GM23338 (cell line): Measurements from ENCODE around the gene PDRG1.

Source experiments
- CREB1 ChIP-seq: fragments of 250-450 bp; sonication (Bioruptor Pico); IDR thresholded peaks from 2 replicates; pipeline ENCODE4 v1.5.0; 2020; ENCODE audit warnings: low read depth, mild to moderate bottlenecking, moderate library complexity
- CTCF ChIP-seq, 2 experiments: fragments of 200-600 bp in 1 of 2; sonication (generic) in 1 of 2; conservative IDR thresholded peaks; 2 replicates each; pipeline versions ENCODE4 v1.5.1 to v1.6.1; 2016 to 2017; ENCODE audit warnings: antibody characterized with exemption in 2 of 2, low read depth in 2 of 2, mild to moderate bottlenecking in 2 of 2, moderate library complexity in 1 of 2
- EZH2 ChIP-seq: fragments of 200-600 bp; sonication (generic); IDR thresholded peaks from one replicate; pipeline ENCODE4 v1.8.0; 2017; ENCODE audit warnings: antibody characterized with exemption, mild to moderate bottlenecking, low read depth; ENCODE audit not compliant: unreplicated experiment
- EZH2phosphoT487 ChIP-seq: fragments of 200-600 bp; sonication (generic); IDR thresholded peaks from one replicate; pipeline ENCODE4 v1.8.1; 2018; ENCODE audit warnings: antibody characterized with exemption; ENCODE audit not compliant: unreplicated experiment
- JUNB ChIP-seq: IDR thresholded peaks from one replicate; pipeline ENCODE4 v1.6.1; 2016; ENCODE audit warnings: antibody characterized with exemption; ENCODE audit not compliant: unreplicated experiment
- NANOG ChIP-seq: IDR thresholded peaks from 2 replicates; pipeline ENCODE4 v1.6.1; 2016; ENCODE audit warnings: antibody characterized with exemption, borderline replicate concordance
- POLR2AphosphoS5 ChIP-seq: IDR thresholded peaks from 2 replicates; pipeline ENCODE4 v1.6.1; 2016; ENCODE audit warnings: antibody characterized with exemption, low read depth
- REST ChIP-seq: IDR thresholded peaks from one replicate; pipeline ENCODE4 v1.6.1; 2018; ENCODE audit warnings: antibody characterized with exemption; ENCODE audit not compliant: unreplicated experiment
- STAT1 ChIP-seq: IDR thresholded peaks from one replicate; pipeline ENCODE4 v1.6.1; 2016; ENCODE audit warnings: antibody characterized with exemption; ENCODE audit not compliant: unreplicated experiment
- ZNF114 ChIP-seq: fragments of 250-450 bp; sonication (Bioruptor Pico); IDR thresholded peaks from 2 replicates; pipeline ENCODE4 v1.5.0; 2020; ENCODE audit warnings: mild to moderate bottlenecking, moderate library complexity
- ZNF331 ChIP-seq: fragments of 250-450 bp; sonication (Bioruptor Pico); IDR thresholded peaks from 2 replicates; pipeline ENCODE4 v1.5.0; 2020; ENCODE audit warnings: low read depth, mild to moderate bottlenecking, moderate library complexity
- ZNF462 ChIP-seq: fragments of 250-450 bp; sonication (Bioruptor Pico); IDR thresholded peaks from 2 replicates; pipeline ENCODE4 v1.5.0; 2020; ENCODE audit warnings: mild to moderate bottlenecking, moderate library complexity

GRCh38 chr20:31962761-31963160, 10.9 kb upstream of the PDRG1 start:
- TF ChIP-seq JUNB (no peak), CTCF (conservative IDR thresholded peaks at IDR 0.05; ENCODE audit: low read depth in 2 of 2) (no peak), POLR2AphosphoS5 (no peak), CREB1 (CRISPR knock-in tag) (no peak), EZH2 (no peak), NANOG (no peak), REST (no peak), ZNF114 (CRISPR knock-in tag) (no peak), EZH2phosphoT487 (no peak), ZNF462 (CRISPR knock-in tag) (no peak), STAT1 (no peak), ZNF331 (CRISPR knock-in tag) (no peak)
